Activated CD4-positive, alpha-beta T cell treated with anti-CD3 and anti-CD28 coated beads, Interleukin-2, Interleukin-4, amounts not matched to agents 100 ng/mL and 50 ng/mL, durations not matched to agents 16 hours and 8 hours (primary cell): ENCODE results near the gene TEX52.

Experiments
- DNase-seq: peaks from one replicate; pipeline ENCODE4 v3.0.0-alpha.2; 2020; ENCODE audit warnings: low spot score

Gene TEX52

DNA sequence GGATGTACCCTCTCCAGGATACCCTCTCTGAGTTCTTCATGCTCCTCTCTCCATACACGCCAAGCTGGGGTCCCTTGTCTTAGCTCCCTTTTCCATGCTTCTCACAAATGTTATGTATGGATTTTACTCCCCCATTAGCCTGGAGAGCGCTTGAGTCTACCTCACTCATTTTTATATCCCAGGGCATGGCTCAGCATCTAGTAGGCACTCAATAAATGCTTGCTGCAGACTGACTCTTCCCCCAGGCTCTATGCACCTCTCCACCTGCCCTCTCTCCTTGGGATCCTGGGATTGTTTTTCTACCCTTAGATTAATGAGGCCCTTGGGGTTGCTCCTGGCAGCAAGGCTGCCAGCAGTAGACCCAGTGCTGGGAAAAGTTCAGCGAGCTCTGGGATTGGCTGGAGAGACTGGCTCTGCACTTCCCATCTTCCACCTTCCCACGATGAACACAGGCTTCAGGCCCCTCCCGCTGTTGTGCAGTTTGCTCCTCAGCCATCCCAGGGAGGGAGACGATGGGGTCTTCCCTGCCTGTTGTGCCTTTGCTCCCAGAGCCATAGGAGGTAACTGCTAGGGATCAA lies 24.2 kb downstream of the TEX52 start:
- DNase-seq = no peak

- DNase-seq = no peak
Measured at GRCh38 chr12:2829275-2829674, 27.6 kb downstream of the TEX52 start.

DNA sequence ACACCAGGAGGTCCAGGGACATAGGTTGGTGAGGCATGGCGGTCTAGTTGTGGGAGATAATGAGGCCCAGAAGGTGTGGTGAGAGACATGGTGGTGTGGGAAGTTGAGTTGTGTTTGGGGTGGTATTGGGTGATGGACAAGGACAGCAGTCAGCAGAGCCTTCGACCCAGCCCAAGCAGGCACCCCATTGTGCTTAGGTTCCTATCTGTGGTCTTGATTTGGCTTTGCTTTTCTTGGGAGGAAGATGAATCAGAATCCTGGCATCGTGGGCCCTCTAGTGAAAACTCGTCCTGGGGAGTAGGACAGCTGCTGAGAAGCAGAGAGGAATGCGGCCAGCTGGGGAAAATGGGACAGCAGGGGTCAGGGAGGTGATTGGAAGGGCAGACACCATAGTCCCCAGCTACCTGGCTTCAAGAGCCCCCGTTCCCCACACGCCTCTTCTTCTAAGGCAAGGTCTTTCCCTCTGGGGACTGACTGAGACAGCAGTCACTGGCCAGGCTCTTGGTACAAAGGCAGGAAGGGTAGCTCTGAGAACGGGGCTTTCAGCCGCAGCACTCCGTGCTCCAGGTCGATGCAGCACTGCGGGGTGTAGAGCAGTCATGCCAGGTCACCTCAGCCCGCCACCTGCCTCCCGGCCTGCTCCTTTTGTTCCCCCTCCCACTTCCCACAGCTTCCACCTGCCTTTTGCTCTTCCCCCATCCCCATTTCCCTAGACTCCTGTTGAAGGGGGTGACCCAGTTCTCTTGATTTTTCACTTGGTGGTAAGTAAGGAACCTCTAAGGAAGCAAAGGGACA lies 29.9 kb downstream of the TEX52 start:
- no peak for DNase-seq

DNA sequence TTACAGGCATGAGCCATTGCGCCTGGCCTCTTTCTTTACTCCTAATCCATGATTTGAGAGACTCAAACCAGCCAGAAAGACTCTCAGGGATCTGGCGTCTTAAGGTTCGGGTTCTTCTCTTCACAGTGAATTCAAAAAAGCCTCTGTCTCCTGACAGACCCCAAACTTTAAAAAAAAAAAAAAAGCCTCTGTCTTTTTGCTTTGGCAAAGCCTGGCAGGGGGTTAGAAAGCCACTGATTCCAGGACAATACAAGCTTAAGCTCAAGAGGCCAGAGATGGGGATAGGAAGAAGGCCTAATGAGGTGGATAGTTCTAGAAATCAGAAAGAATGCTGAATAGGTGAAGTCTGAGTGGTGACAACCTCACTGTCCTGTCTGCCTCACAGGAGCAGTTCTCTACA lies 30.8 kb downstream of the TEX52 start:
- DNase-seq = no peak

DNA sequence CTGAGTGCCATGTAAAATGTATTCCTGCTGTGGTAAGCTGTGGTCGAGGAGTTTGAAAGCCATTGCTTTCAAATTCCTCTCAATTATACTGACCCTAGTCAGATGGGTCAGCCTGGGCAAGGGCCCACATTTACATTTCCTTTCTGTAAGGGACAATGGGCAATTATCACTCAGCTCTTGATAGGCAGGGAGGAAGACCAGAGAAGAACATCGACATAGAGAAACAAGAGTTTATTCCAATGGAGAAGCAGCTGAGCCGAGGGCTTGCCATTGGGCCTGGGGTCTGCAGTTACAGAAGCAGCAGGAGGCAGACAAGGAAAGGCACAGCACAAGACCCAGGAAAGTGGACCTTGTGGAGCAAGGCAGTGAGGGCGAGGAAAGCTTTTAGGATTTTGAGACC lies 31.7 kb downstream of the TEX52 start:
- no peak for DNase-seq

GRCh38 chr12:2824541-2824940 lies 32.3 kb downstream of the TEX52 start:
- no peak for DNase-seq

- DNase-seq = no peak
Measured at GRCh38 chr12:2823483-2823882, 33.4 kb downstream of the TEX52 start.

GRCh38 chr12:2820432-2820831 lies 36.4 kb downstream of the TEX52 start:
- no peak for DNase-seq

GRCh38 chr12:2819810-2820209 lies 37.0 kb downstream of the TEX52 start:
- no peak for DNase-seq

DNA sequence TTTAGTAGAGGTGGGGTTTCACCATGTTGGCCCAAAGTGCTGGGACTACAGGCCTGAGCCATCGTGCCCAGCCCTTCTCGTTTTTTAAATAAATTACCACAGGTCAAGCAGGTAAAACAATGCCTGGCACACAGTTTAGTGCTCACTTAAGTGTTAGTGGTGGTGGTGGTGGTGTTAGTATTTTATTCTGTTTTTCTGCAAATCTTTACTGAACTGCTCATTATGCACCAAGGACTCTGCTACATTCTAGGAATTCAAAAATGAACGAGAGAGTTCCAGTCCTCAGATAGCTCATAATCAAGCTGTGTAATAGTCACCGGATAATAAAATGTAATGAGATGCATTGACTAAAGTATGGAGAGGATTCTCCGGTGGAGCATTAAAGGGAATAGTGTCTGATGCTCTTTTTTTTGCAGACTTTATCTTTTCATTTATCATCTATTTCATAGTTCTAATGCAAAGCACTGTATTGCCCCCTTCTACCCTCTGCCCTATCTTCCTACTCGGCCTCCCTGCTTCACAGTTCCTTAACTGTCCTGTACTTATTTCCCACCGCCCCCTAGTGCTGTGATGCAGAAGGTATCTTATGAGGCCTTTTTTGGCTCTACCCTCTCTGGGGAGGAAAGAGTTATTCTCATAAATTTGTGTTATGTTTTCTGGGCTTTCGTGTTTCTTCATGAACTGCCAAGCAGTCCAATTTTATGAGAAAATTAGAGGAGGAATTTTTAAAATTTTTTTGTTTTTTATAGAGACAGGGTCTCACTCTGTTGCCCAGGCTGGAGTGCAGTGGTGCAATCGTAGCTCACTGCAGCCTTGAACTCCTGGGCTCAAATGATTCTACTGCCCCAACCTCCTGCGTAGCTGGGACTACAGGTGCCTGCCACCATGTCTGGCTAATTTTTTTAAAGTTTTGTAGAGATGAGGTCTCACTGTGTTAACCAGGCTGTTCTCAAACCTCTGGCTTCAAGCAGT lies 43.3 kb downstream of the TEX52 start:
- DNase-seq = peak; percentile 70

GRCh38 chr12:2812290-2813213 lies 44.3 kb downstream of the TEX52 start, which contains the start of gene ITFG2:
Gene ITFG2, plus strand, starts transcription at chr12:2812668. Its CDS starts 93 bp downstream, at chr12:2812761.
- peak; percentile 99 for DNase-seq

GRCh38 chr12:2811801-2812200 lies 45.0 kb downstream of the TEX52 start:
- no peak for DNase-seq

DNA sequence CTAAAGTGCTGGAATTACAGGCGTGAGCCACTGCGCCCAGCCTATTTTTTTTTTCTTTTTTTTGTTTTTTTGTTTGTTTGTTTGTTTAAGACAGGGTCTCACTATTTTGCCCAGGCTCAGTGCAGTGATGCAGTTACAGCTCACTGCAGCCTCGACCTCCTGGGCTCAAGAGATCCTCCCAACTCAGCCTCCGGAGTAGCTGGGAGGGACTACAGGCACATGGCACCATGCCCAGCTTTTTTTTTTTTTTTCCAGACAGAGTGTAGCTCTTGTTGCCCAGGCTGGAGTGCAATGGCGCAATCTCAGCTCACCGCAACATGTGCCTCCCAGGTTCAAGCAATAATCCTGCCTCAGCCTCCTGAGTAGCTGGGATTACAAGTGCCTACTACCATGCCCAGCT lies 50.1 kb downstream of the TEX52 start:
- no peak for DNase-seq

GRCh38 chr12:2805143-2805520 lies 51.7 kb downstream of the TEX52 start:
- DNase-seq = no peak

- no peak for DNase-seq
Measured at GRCh38 chr12:2804393-2805142, 52.3 kb downstream of the TEX52 start.

DNA sequence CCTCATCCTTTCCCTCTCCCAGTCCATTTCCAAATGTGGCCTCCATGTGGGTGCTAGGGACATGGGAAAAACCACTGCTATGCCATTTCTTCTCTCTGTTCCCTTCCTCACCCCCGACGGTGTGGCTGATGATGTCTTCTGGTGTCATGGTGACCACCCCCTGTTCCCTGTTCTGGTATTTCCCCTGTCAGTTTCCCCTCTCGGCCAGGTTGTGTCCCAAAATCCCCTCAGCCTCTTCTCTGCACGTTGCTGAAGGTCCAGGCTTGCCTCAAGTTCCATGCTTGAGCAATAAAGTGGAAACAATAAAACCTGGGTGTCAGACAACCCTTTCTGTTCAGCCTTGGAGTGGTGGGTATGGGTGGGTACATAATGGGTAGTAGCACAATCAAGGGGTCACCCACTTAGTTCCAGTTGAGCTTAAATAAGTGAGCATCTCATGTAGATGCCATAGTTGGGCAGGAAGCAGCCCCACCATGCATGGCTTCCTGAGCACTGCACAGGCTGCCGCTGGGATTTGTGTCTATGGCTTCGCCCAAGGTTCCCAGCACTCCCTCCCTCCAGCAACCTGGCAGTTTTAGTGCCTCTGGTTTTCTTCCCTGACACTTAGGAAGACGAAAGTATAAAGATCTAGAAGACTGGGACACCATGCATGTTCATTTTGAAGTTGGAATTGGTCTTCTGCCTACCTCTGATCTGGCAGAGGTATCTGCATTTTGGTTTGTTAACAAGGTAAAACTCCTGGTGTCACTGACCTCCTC lies 53.0 kb downstream of the TEX52 start:
- no peak for DNase-seq

DNA sequence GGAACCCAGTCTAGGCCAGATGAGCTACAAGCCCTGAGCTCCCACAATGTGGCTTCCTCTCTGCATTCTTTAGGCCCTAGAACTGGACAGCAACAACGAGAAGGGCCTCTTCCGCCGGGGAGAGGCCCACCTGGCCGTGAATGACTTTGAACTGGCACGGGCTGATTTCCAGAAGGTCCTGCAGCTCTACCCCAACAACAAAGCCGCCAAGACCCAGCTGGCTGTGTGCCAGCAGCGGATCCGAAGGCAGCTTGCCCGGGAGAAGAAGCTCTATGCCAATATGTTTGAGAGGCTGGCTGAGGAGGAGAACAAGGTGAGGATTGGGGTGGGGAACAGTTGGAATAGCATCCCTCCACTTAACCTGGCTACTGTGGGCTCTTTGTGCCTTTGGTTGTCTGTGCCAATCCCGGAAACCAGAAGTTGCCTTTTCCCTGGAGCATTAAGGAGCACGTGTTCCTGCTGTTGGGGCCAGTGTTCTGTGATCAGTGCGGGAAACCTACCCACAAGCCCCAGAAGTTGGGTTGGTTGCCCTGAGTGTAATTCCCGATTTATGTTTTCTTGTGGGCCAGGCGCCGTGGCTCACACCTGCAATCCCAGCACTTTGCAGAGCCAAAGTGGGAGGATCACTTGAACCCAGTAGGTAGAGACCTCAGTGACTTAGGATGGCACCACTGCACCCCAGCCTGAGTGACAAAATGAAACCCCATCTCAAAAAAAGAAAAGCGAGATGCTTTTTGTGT lies 55.6 kb downstream of the TEX52 start:
- no peak for DNase-seq

DNA sequence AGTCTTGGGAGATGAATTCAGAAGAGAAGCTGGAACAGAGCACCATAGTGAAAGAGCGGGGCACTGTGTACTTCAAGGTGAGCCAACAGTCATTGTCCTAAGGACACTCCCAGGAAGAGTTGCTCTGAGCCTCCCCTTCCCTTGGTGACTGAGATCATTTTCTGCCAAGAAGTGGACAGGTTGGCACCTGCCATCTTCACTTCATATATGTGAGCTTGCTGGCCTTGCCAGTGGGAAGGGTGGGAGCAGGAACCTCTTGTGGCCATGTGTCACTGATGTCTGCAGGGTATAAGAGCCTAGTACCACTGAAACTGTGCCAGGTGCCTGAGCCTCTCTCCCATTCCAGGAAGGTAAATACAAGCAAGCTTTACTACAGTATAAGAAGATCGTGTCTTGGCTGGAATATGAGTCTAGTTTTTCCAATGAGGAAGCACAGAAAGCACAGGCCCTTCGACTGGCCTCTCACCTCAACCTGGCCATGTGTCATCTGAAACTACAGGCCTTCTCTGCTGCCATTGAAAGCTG lies 56.7 kb downstream of the TEX52 start:
- no peak for DNase-seq
